ENCODE measurements around the gene ESPNL. TPM values are rescaled to one million over a fixed set of nuclear protein-coding genes. Genes with fewer than 3 reads are reported as not detected.

Gene ESPNL
- polyA plus RNA-seq, 1 donor (not counting 4 experiments of a cell fraction or from before 2014, with no cell fraction given), result 0.16 TPM

GRCh38 chr2:238087211-238087610 is 12.9 kb upstream of the ESPNL start:
- peaks cover 5 to 11% of the 10 kb centered on the region in 2 experiments for H3K36me3 ChIP-seq (ENCODE audit: control insufficient read depth in 2 of 2, extremely low read depth in 1 of 2, insufficient read depth in 2 of 2, low read length in 2 of 2)
- FAIRE-seq, result no peak
- no peaks in the 10 kb centered on the region for H3K79me2 ChIP-seq (ENCODE audit: control insufficient read depth, insufficient read depth, low read length)
- no peak overlapping the region for H2AFZ ChIP-seq (ENCODE audit: control insufficient read depth, low read length)
- H3K4me1 ChIP-seq (ENCODE audit: control insufficient read depth, extremely low read depth, insufficient read depth, low read length), result no peaks in the 10 kb centered on the region
- no peak for DNase-seq (ENCODE audit: low read depth, low spot score)
- no peak overlapping the region for H3K9ac ChIP-seq (ENCODE audit: control insufficient read depth, extremely low read depth, insufficient read depth, low read length)
- TF ChIP-seq EZH2 (IDR thresholded peaks at IDR 0.05; ENCODE audit: low read length) (no peak), CTCF (optimal IDR thresholded peaks at IDR 0.05 in 1 of 3, IDR thresholded peaks at IDR 0.05 in 1 of 3, conservative IDR thresholded peaks at IDR 0.05 in 1 of 3; ENCODE audit: extremely low read depth in 1 of 3, insufficient read depth in 2 of 3, low read length in 3 of 3) (no peak)
- H3K27me3 ChIP-seq (ENCODE audit: control insufficient read depth, extremely low read depth, insufficient read depth, low read length), result no peaks in the 10 kb centered on the region
- H3K9me1 ChIP-seq (ENCODE audit: control insufficient read depth, extremely low read depth, insufficient read depth, low read length), result no peaks in the 10 kb centered on the region
- no peak overlapping the region for H3K4me3 ChIP-seq (ENCODE audit: control insufficient read depth in 2 of 3, extremely low read depth in 1 of 3, insufficient read depth in 2 of 3, low read depth in 1 of 3, low read length in 3 of 3)
- no peak overlapping the region for H3K4me2 ChIP-seq (ENCODE audit: control insufficient read depth, extremely low read depth, insufficient read depth, low read depth, low read length)
- H4K20me1 ChIP-seq (ENCODE audit: control insufficient read depth, extremely low read depth, insufficient read depth, low read length), result no peaks in the 10 kb centered on the region
- H3K27ac ChIP-seq (ENCODE audit: control insufficient read depth, insufficient read depth, low read length), result no peak overlapping the region
- no peaks in the 10 kb centered on the region for H3K9me3 ChIP-seq (ENCODE audit: control insufficient read depth, low read depth, low read length)
- dilution Hi-C loops (cut with MboI; ENCODE audit: extremely low pct_ligation_motif_present, low sequenced_read_pairs), result no loop called here

GRCh38 chr2:238090887-238091286 is 9.3 kb upstream of the ESPNL start:
- H3K4me1 ChIP-seq (ENCODE audit: control insufficient read depth, extremely low read depth, insufficient read depth, low read length), result no peaks in the 10 kb centered on the region
- no peak overlapping the region for H3K9ac ChIP-seq (ENCODE audit: control insufficient read depth, extremely low read depth, insufficient read depth, low read length)
- H3K27me3 ChIP-seq (ENCODE audit: control insufficient read depth, extremely low read depth, insufficient read depth, low read length), result no peaks in the 10 kb centered on the region
- no peaks in the 10 kb centered on the region for H3K9me3 ChIP-seq (ENCODE audit: control insufficient read depth, low read depth, low read length)
- dilution Hi-C loops (cut with MboI; ENCODE audit: extremely low pct_ligation_motif_present, low sequenced_read_pairs), result no loop called here
- TF ChIP-seq EZH2 (IDR thresholded peaks at IDR 0.05; ENCODE audit: low read length) (no peak), CTCF (optimal IDR thresholded peaks at IDR 0.05 in 1 of 3, IDR thresholded peaks at IDR 0.05 in 1 of 3, conservative IDR thresholded peaks at IDR 0.05 in 1 of 3; ENCODE audit: extremely low read depth in 1 of 3, insufficient read depth in 2 of 3, low read length in 3 of 3) (no peak)
- H4K20me1 ChIP-seq (ENCODE audit: control insufficient read depth, extremely low read depth, insufficient read depth, low read length), result no peaks in the 10 kb centered on the region
- H2AFZ ChIP-seq (ENCODE audit: control insufficient read depth, low read length), result no peak overlapping the region
- peaks cover 2 to 3% of the 10 kb centered on the region in 2 experiments for H3K36me3 ChIP-seq (ENCODE audit: control insufficient read depth in 2 of 2, extremely low read depth in 1 of 2, insufficient read depth in 2 of 2, low read length in 2 of 2)
- no peak overlapping the region for H3K27ac ChIP-seq (ENCODE audit: control insufficient read depth, insufficient read depth, low read length)
- no peaks in the 10 kb centered on the region for H3K9me1 ChIP-seq (ENCODE audit: control insufficient read depth, extremely low read depth, insufficient read depth, low read length)
- no peaks in the 10 kb centered on the region for H3K79me2 ChIP-seq (ENCODE audit: control insufficient read depth, insufficient read depth, low read length)
- DNase-seq (ENCODE audit: low read depth, low spot score) (no peak), FAIRE-seq (no peak)
- no peak overlapping the region for H3K4me2 ChIP-seq (ENCODE audit: control insufficient read depth, extremely low read depth, insufficient read depth, low read depth, low read length)
- H3K4me3 ChIP-seq (ENCODE audit: control insufficient read depth in 2 of 3, extremely low read depth in 1 of 3, insufficient read depth in 2 of 3, low read depth in 1 of 3, low read length in 3 of 3), result no peak overlapping the region
